ENCODE data around the gene CCDC93.

Gene CCDC93

DNA sequence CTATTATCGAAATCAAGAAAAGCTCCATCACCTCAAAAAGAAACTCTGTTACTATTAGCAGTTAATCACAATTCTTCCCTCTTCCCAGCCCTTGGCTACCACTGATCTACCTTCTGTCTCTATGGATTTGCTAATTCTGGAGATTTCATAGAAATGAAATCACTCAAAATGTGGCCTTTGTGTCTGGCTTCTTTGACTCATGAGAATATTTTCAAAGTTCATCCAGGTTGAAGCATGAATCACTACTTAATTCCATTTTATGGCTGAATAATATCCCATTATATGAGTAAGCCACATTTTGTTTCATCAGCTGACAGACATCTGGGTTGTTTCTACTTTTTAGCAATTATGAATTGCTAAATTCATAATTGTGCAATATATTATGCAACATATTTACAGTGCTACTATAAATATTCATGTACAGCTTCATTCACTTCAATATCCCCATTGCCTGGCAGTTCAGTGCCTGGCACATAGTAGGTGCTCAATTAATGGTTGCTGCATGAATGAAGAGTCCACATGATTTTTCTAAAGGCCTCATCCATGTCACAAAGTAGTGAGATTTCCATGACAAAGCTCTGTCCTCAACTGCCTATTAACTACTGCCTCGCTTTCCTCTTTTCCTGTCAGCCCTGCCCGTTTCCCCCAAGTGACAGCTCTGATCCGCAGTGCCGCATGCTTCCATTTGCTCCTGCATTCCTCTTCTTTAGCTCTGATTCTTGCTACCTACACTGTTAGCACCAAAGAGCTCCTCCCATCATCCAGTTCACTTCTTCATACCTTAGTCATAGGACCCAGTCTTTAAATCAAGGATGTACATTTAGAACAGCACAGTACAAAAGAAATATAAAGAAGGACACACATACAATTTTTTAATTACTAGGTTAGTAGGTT is 32.8 kb downstream of the CCDC93 start:
- Histone ChIP-seq H3K9ac (ENCODE audit: low read depth in 1 of 2, low read length in 2 of 2) (no peak overlapping the region), H3K36me3 (ENCODE audit: control insufficient read depth in 1 of 2, insufficient read depth in 2 of 2, low read length in 2 of 2) (peaks cover 9 to 56% of the 10 kb centered on the region in 2 donors), H3K4me1 (ENCODE audit: control insufficient read depth in 1 of 2, insufficient read depth in 2 of 2, low read length in 2 of 2) (peaks cover 0 to 9% of the 10 kb centered on the region in 2 donors), H3K4me3 (ENCODE audit: low read depth in 1 of 2, low read length in 2 of 2) (no peak overlapping the region), H3K27ac (ENCODE audit: low read depth, low read length) (no peak overlapping the region), H3K27me3 (ENCODE audit: control insufficient read depth in 1 of 2, insufficient read depth in 2 of 2, low read length in 2 of 2) (no peaks in the 10 kb centered on the region), H3K9me3 (ENCODE audit: control insufficient read depth in 1 of 2, low read length in 2 of 2) (no peaks in the 10 kb centered on the region)

DNA sequence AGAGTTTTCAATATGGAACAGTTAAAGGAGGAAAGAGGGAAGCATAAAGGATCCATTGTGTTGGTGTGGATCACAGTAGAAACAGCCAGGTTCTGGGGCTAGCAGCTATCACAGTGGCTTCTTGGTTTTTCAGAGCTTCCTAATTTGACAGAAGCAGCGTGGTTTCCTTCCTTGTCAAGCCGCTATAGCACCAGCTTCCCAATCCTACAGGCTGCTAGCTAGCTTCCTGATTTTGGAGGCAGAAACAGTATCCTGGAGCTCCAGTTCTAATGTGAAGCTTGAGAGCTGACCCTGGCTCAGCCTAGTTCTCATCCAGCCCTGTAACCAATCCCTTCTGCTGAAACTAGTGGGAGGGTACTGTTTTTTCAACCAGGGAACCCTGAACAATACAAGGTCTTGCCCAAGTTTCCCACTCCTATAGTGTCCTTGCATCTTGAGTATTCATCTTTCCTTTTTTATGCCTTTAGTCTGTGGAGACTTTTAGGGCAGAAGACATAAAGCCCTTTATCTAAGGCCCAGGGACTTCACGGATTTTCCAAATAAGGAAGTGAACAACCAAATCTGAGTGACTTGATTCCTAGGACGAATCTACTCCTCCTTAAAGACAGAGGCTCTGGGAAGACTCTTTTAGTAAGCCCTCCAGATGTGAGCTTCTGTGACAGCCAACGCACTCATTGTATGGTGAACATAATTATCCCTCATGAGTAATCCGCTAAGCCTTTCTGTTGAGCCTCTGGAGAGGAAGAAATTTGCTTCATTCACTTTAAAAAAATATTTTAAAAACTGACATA is 33.8 kb downstream of the CCDC93 start:
- Histone ChIP-seq H3K9me3 (ENCODE audit: control insufficient read depth in 1 of 2, low read length in 2 of 2) (no peaks in the 10 kb centered on the region), H3K9ac (ENCODE audit: low read depth in 1 of 2, low read length in 2 of 2) (no peak overlapping the region), H3K27me3 (ENCODE audit: control insufficient read depth in 1 of 2, insufficient read depth in 2 of 2, low read length in 2 of 2) (no peaks in the 10 kb centered on the region), H3K27ac (ENCODE audit: low read depth, low read length) (no peak overlapping the region), H3K4me1 (ENCODE audit: control insufficient read depth in 1 of 2, insufficient read depth in 2 of 2, low read length in 2 of 2) (peaks cover 0 to 9% of the 10 kb centered on the region in 2 donors), H3K4me3 (ENCODE audit: low read depth in 1 of 2, low read length in 2 of 2) (no peak overlapping the region), H3K36me3 (ENCODE audit: control insufficient read depth in 1 of 2, insufficient read depth in 2 of 2, low read length in 2 of 2) (peaks cover 13 to 58% of the 10 kb centered on the region in 2 donors)

DNA sequence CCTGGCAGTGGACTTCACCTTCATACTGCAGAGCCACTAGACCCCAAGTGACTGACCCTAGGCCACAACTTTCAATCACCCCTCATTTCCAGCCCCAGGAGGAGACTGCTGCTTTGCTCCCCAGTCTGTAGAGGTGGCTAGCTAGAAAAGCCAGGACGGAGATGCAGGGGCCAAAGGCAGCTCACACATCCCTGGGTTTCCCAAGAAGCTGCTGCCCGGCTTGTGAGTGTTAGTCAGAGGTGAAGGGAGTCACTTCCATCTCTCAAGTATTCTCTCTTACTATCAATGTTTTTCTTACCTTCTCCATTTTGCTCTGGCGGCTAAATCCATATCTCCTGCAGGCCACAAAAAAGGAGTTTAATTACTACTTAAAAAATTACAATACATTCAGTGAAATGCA is 36.2 kb downstream of the CCDC93 start:
- Histone ChIP-seq H3K27me3 (ENCODE audit: control insufficient read depth in 1 of 2, insufficient read depth in 2 of 2, low read length in 2 of 2) (no peaks in the 10 kb centered on the region), H3K9me3 (ENCODE audit: control insufficient read depth in 1 of 2, low read length in 2 of 2) (no peaks in the 10 kb centered on the region), H3K4me3 (ENCODE audit: low read depth in 1 of 2, low read length in 2 of 2) (no peak overlapping the region), H3K4me1 (ENCODE audit: control insufficient read depth in 1 of 2, insufficient read depth in 2 of 2, low read length in 2 of 2) (peaks cover 0 to 9% of the 10 kb centered on the region in 2 donors), H3K9ac (ENCODE audit: low read depth in 1 of 2, low read length in 2 of 2) (no peak overlapping the region), H3K27ac (ENCODE audit: low read depth, low read length) (no peak overlapping the region), H3K36me3 (ENCODE audit: control insufficient read depth in 1 of 2, insufficient read depth in 2 of 2, low read length in 2 of 2) (peaks cover 26 to 71% of the 10 kb centered on the region in 2 donors)

DNA sequence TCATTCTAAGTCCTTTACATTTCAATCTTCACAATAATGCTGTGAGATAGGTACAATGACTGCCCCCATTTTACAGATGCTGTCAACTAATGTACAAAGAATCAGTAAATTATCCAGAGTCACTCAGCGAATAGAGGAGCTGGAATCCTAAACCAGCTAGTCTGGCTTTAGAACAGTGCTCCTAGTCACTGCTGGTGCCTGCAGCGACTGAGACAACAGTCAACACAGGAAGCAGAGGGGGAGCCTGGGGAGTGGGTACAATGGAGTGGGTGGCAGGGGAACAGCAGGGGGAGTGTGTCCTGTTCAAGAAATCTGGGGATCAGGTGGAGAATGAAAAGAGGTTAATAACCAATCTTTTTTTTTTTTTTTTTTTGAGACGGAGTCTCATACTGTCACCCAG is 37.3 kb downstream of the CCDC93 start:
- Histone ChIP-seq H3K4me1 (ENCODE audit: control insufficient read depth in 1 of 2, insufficient read depth in 2 of 2, low read length in 2 of 2) (no peaks in the 10 kb centered on the region), H3K9ac (ENCODE audit: low read depth in 1 of 2, low read length in 2 of 2) (no peak overlapping the region), H3K27me3 (ENCODE audit: control insufficient read depth in 1 of 2, insufficient read depth in 2 of 2, low read length in 2 of 2) (no peaks in the 10 kb centered on the region), H3K27ac (ENCODE audit: low read depth, low read length) (no peak overlapping the region), H3K9me3 (ENCODE audit: control insufficient read depth in 1 of 2, low read length in 2 of 2) (no peaks in the 10 kb centered on the region), H3K36me3 (ENCODE audit: control insufficient read depth in 1 of 2, insufficient read depth in 2 of 2, low read length in 2 of 2) (peaks cover 36 to 78% of the 10 kb centered on the region in 2 donors), H3K4me3 (ENCODE audit: low read depth in 1 of 2, low read length in 2 of 2) (no peak overlapping the region)

DNA sequence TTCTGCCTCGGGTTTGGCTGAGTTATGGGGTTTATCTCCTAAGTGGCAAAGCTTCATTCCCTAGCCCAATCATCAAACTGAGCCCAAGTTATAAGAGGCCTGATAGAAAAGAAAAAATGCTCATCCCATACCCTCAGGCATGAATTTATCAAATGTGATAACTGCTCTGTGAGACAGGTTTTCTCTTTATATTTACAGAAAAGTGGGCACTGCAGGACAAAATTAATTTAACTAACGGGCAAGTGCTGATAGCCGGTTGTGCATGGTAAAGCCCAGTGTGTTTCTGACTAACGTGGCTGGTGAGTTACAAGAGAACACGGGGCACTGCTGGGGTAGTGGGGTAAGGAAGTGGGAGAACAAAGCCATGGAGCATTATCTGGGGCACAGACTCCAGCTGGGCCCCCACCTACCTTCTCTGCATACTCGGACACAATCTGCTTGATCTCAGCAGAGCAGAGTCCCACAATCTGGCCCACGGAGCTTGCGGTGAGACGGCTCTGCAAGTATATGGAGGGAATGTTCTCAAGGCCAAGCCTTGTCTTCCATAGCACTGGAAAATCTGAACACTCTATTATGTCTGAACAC is 40.3 kb downstream of the CCDC93 start:
- Histone ChIP-seq H3K27ac (ENCODE audit: low read depth, low read length) (no peak overlapping the region), H3K4me3 (ENCODE audit: low read depth in 1 of 2, low read length in 2 of 2) (no peak overlapping the region), H3K9ac (ENCODE audit: low read depth in 1 of 2, low read length in 2 of 2) (no peak overlapping the region), H3K36me3 (ENCODE audit: control insufficient read depth in 1 of 2, insufficient read depth in 2 of 2, low read length in 2 of 2) (peaks cover 46 to 85% of the 10 kb centered on the region in 2 donors), H3K9me3 (ENCODE audit: control insufficient read depth in 1 of 2, low read length in 2 of 2) (no peaks in the 10 kb centered on the region), H3K4me1 (ENCODE audit: control insufficient read depth in 1 of 2, insufficient read depth in 2 of 2, low read length in 2 of 2) (no peaks in the 10 kb centered on the region), H3K27me3 (ENCODE audit: control insufficient read depth in 1 of 2, insufficient read depth in 2 of 2, low read length in 2 of 2) (no peaks in the 10 kb centered on the region)

DNA sequence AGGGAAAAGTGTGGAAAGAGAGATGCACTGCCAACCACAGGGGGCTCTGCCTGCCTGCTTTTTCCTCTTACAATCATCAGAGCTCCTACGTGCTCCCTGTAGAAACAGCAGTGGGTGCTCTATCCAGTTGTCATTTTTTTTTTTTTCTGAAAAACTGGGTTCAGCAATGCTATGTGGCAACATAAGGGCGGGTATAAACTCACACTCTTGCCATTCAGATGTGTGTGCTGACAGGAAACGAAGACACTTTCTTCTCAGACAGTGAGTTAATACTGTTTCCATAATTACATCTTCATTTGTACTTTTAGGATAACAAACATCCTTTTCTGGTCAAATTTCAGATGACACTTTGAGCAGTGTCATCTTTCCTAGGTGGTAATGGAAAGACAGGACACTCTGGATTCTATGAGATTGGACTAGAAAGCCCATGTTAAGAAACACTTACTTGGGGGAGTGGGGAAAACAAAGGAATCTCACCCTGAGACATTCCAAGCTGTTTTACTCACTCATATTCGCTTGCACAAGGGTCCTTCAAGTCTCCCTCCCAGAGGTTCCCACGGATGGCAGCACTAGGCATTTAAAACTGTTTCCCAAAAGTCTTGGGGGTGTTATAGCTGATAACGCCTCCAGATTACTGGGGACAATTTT is 41.3 kb downstream of the CCDC93 start:
- Histone ChIP-seq H3K9ac (ENCODE audit: low read depth in 1 of 2, low read length in 2 of 2) (no peak overlapping the region), H3K27me3 (ENCODE audit: control insufficient read depth in 1 of 2, insufficient read depth in 2 of 2, low read length in 2 of 2) (no peaks in the 10 kb centered on the region), H3K4me3 (ENCODE audit: low read depth in 1 of 2, low read length in 2 of 2) (no peak overlapping the region), H3K36me3 (ENCODE audit: control insufficient read depth in 1 of 2, insufficient read depth in 2 of 2, low read length in 2 of 2) (peaks cover 44 to 83% of the 10 kb centered on the region in 2 donors), H3K9me3 (ENCODE audit: control insufficient read depth in 1 of 2, low read length in 2 of 2) (no peaks in the 10 kb centered on the region), H3K4me1 (ENCODE audit: control insufficient read depth in 1 of 2, insufficient read depth in 2 of 2, low read length in 2 of 2) (no peaks in the 10 kb centered on the region), H3K27ac (ENCODE audit: low read depth, low read length) (no peak overlapping the region)

DNA sequence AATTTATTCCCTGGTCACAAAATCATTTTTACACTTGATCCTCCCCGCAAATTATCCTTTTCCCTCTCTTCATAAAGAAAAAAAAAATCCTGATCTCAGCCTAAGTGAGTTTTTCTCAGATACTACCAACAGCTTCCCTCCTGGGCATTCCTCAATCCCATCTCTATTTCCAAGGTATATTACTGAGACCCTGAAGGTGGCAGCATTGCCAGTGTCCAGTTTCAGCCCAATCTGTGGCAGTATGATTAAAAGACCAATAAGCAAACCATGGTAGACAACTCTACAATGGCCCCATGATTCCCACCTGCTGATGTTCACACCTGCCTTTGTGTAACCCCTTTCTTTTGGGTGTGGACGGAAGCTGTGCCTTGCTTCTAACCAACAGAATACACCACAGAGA is 45.1 kb downstream of the CCDC93 start:
- no peak overlapping the region for H3K4me3 ChIP-seq (ENCODE audit: low read depth in 1 of 2, low read length in 2 of 2)
- H3K27me3 ChIP-seq (ENCODE audit: control insufficient read depth in 1 of 2, insufficient read depth in 2 of 2, low read length in 2 of 2), result no peaks in the 10 kb centered on the region
- no peak overlapping the region for H3K27ac ChIP-seq (ENCODE audit: low read depth, low read length)
- H3K9ac ChIP-seq (ENCODE audit: low read depth in 1 of 2, low read length in 2 of 2), result no peak overlapping the region
- no peaks in the 10 kb centered on the region for H3K9me3 ChIP-seq (ENCODE audit: control insufficient read depth in 1 of 2, low read length in 2 of 2)
- peaks cover 32 to 72% of the 10 kb centered on the region in 2 donors for H3K36me3 ChIP-seq (ENCODE audit: control insufficient read depth in 1 of 2, insufficient read depth in 2 of 2, low read length in 2 of 2)
- H3K4me1 ChIP-seq (ENCODE audit: control insufficient read depth in 1 of 2, insufficient read depth in 2 of 2, low read length in 2 of 2), result no peaks in the 10 kb centered on the region

DNA sequence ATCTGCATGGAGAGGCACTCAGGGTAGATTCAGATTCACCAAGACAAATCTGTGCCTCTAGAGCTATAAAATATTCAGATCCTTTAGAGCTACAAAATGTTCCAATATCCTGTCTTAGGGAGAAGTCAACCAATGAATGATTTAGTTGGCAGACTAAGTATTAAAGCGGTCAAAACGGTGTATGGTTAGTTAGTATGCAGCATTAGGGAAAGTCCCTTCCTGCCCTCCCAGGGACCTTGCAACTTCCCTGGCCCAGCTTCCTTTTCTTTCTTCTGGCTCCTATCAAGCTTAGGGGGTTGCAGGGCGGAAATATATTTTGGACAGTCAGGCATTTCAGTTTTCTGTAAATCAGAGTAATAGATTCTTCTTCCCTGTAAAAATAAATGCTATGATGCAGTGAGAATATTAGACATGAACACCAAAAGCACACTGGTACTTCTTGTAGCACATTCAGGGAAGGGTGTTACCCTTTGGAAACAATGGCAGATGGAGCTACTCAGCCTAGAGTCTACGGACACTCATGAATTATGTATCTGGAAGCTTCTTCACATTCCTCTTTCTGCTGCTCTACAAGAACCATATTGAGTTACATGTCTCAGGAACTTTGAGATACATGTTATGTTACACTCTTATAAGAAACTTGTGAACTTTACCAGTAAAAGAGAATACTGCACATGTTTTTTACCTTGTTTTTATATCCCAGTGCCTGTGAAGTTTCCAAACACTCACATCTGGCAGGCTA is 45.7 kb downstream of the CCDC93 start:
- Histone ChIP-seq H3K27ac (ENCODE audit: low read depth, low read length) (no peak overlapping the region), H3K9ac (ENCODE audit: low read depth in 1 of 2, low read length in 2 of 2) (no peak overlapping the region), H3K4me1 (ENCODE audit: control insufficient read depth in 1 of 2, insufficient read depth in 2 of 2, low read length in 2 of 2) (no peaks in the 10 kb centered on the region), H3K27me3 (ENCODE audit: control insufficient read depth in 1 of 2, insufficient read depth in 2 of 2, low read length in 2 of 2) (no peaks in the 10 kb centered on the region), H3K36me3 (ENCODE audit: control insufficient read depth in 1 of 2, insufficient read depth in 2 of 2, low read length in 2 of 2) (peaks cover 32 to 70% of the 10 kb centered on the region in 2 donors), H3K9me3 (ENCODE audit: control insufficient read depth in 1 of 2, low read length in 2 of 2) (no peaks in the 10 kb centered on the region), H3K4me3 (ENCODE audit: low read depth in 1 of 2, low read length in 2 of 2) (no peak overlapping the region)

DNA sequence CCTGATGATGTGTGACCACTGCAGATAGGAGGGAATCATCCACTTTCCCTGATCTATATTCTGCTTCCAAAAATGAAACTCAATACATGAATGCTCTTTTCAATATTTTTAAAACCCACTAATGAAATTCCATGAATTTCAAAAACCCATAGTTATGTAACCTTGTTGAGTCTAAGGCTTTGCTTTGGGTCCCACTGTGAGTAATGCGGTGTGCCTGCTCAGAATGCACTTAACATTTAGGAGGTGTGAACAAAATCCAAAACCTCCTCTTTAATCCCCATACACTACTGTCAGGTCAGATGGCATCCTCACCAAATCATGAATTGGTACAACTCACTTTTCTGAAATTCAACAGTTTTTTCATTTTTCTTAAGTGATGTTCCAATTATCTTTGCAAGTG is 50.4 kb downstream of the CCDC93 start:
- Histone ChIP-seq H3K27ac (ENCODE audit: low read depth, low read length) (no peak overlapping the region), H3K36me3 (ENCODE audit: control insufficient read depth in 1 of 2, insufficient read depth in 2 of 2, low read length in 2 of 2) (peaks cover 16 to 54% of the 10 kb centered on the region in 2 donors), H3K4me1 (ENCODE audit: control insufficient read depth in 1 of 2, insufficient read depth in 2 of 2, low read length in 2 of 2) (peaks cover 0 to 2% of the 10 kb centered on the region in 2 donors), H3K4me3 (ENCODE audit: low read depth in 1 of 2, low read length in 2 of 2) (no peak overlapping the region), H3K9ac (ENCODE audit: low read depth in 1 of 2, low read length in 2 of 2) (no peak overlapping the region), H3K27me3 (ENCODE audit: control insufficient read depth in 1 of 2, insufficient read depth in 2 of 2, low read length in 2 of 2) (no peaks in the 10 kb centered on the region), H3K9me3 (ENCODE audit: control insufficient read depth in 1 of 2, low read length in 2 of 2) (no peaks in the 10 kb centered on the region)

All from duodenal mucosa (tissue), 2 donors.